Activated B cell treated with CpG ODN at 0.5 μM for 24 hours (primary cell): ENCODE data around the gene SNX9. TPM values are rescaled to one million over a fixed set of nuclear protein-coding genes. Genes with fewer than 3 reads are reported as not detected.

Experiments used
- ATAC-seq: fragments of 200-7000 bp; cut with Tn5 transposase; one replicate; pipeline ENCODE4 v1.10.0; 2021; ENCODE audit warnings: low read depth, mild to moderate bottlenecking, moderate library complexity
- CTCF ChIA-PET: fragments of 350-600 bp; sonication (Branson Sonifier 250); formaldehyde crosslinking; loops from one replicate; lab custom pipeline; 2021; ENCODE audit warnings: antibody characterized with exemption; lab: Charles Lee
- POLR2A ChIA-PET: fragments of 350-600 bp; sonication (Branson Sonifier 250); formaldehyde crosslinking; loops from one replicate; lab custom pipeline; 2021; ENCODE audit warnings: antibody characterized with exemption; lab: Charles Lee
- DNase-seq: peaks from one replicate; pipeline ENCODE4 v3.0.0; 2022
- H3K27ac Mint-ChIP-seq: one replicate; pipeline ENCODE4 v1.8.0; 2020; ENCODE audit warnings: mixed read lengths
- H3K27me3 Mint-ChIP-seq: one replicate; pipeline ENCODE4 v1.8.0; 2021; ENCODE audit warnings: mixed read lengths
- H3K36me3 Mint-ChIP-seq: one replicate; pipeline ENCODE4 v1.8.0; 2021; ENCODE audit warnings: low read depth, mixed read lengths
- H3K4me1 Mint-ChIP-seq: one replicate; pipeline ENCODE4 v1.8.0; 2021; ENCODE audit warnings: mixed read lengths
- H3K4me3 Mint-ChIP-seq: one replicate; pipeline ENCODE4 v1.8.0; 2020; ENCODE audit warnings: mild to moderate bottlenecking, mixed read lengths
- H3K9me3 Mint-ChIP-seq: one replicate; pipeline ENCODE4 v1.8.0; 2020; ENCODE audit warnings: mixed read lengths
- CTCF ChIP-seq: fragments of 200-600 bp; IDR thresholded peaks from one replicate; pipeline ENCODE4 v1.8.0; 2022; ENCODE audit warnings: antibody characterized with exemption, mild to moderate bottlenecking
- intact Hi-C: fragments of 100-400 bp; cut with micrococcal nuclease; formaldehyde crosslinking; loops from one replicate; pipeline ENCODE4 v1.15.1; 2024
- total RNA-seq: library from RNA; stranded (reverse); gene quantifications from 2 replicates; pipeline ENCODE4 v1.2.3, GENCODE V29; 2022

SNX9 gene
- total RNA-seq, 1 donor from 2014 or later, result 40.0 TPM

GRCh38 chr6:157987788-157988699 is 165.0 kb downstream of the SNX9 start:
- peaks cover 2% of the 10 kb centered on the region for H3K36me3 Mint-ChIP-seq
- CTCF ChIA-PET, result no interaction called here
- intact Hi-C loops, result no loop called here
- no peaks in the 10 kb centered on the region for H3K9me3 Mint-ChIP-seq
- H3K27me3 Mint-ChIP-seq, result no peaks in the 10 kb centered on the region
- no peak for TF ChIP-seq CTCF
- POLR2A ChIA-PET, result no interaction called here
- ATAC-seq (no peak), DNase-seq (no peak)
- H3K4me1 Mint-ChIP-seq, result peaks cover 52% of the 10 kb centered on the region
- no peak overlapping the region for H3K4me3 Mint-ChIP-seq
- H3K27ac Mint-ChIP-seq, result no peak overlapping the region

DNA sequence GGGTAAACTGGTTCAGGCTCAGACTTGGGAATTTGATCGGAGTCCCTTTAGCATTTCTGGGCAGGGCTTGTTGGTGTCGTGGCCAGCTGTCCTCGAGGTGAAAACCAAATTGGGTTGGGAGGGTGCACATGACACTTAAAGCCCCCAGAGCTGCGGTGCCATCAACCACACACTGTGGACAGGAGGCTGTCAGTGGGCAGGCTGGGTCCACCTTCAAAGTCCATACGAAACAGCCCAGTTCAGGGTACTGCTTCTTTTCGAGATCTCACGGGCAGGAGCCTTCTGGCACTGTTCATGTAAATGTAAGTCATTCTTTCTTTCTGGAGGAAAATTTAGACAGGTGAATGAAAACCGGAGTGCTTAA is 165.6 kb downstream of the SNX9 start:
- H3K27ac Mint-ChIP-seq, result no peak overlapping the region
- intact Hi-C loops, result no loop called here
- CTCF ChIA-PET, result no interaction called here
- no peak overlapping the region for H3K4me3 Mint-ChIP-seq
- POLR2A ChIA-PET, result no interaction called here
- peaks cover 46% of the 10 kb centered on the region for H3K4me1 Mint-ChIP-seq
- H3K27me3 Mint-ChIP-seq, result no peaks in the 10 kb centered on the region
- DNase-seq (no peak), ATAC-seq (no peak)
- H3K36me3 Mint-ChIP-seq, result no peaks in the 10 kb centered on the region
- H3K9me3 Mint-ChIP-seq, result no peaks in the 10 kb centered on the region
- TF ChIP-seq CTCF, result no peak

- Mint-ChIP-seq H3K36me3 (no peaks in the 10 kb centered on the region), H3K27me3 (no peaks in the 10 kb centered on the region), H3K9me3 (no peaks in the 10 kb centered on the region), H3K27ac (peak overlapping the region; percentile 82), H3K4me1 (peaks cover 40% of the 10 kb centered on the region), H3K4me3 (peak overlapping the region; percentile 81)
- intact Hi-C loops, result loop anchor here (1.0 to 2.0 kb wide), 2 partner anchors 8 to 37 kb away; partner anchors contain the start of gene SYNJ2
- ATAC-seq (no peak), DNase-seq (no peak)
- no peak for TF ChIP-seq CTCF
- ChIA-PET POLR2A (no interaction called here), CTCF (interaction anchor here (1.1 kb wide), 1 partner anchor 8 kb away, joined by 3 read pairs; the partner anchor contains the start of gene SYNJ2)
These were observed 166.7 kb downstream of the SNX9 start for GRCh38 chr6:157989541-157990289.

- intact Hi-C loops, result loop anchor here (1.0 to 2.0 kb wide), 2 partner anchors 9 to 36 kb away; partner anchors contain the start of gene SYNJ2
- Mint-ChIP-seq H3K4me1 (peaks cover 32% of the 10 kb centered on the region), H3K27me3 (no peaks in the 10 kb centered on the region), H3K27ac (peak overlapping the region; percentile 82), H3K36me3 (no peaks in the 10 kb centered on the region), H3K9me3 (no peaks in the 10 kb centered on the region), H3K4me3 (peak overlapping the region; percentile 81)
- no peak for DNase-seq
- no peak for TF ChIP-seq CTCF
- ChIA-PET CTCF (interaction anchor here (1.1 kb wide), 1 partner anchor 9 kb away, joined by 3 read pairs; the partner anchor contains the start of gene SYNJ2), POLR2A (no interaction called here)
- ATAC-seq, result peak; percentile 89
These were observed 167.4 kb downstream of the SNX9 start for GRCh38 chr6:157990321-157991066.
